8988T (cell line): Measurements from ENCODE around the gene LILRA1.
"Not testable (repeated sequence)": the region's sequence is repeated elsewhere in the genome, so short reads cannot be mapped to it uniquely, and the experiment has no call there.

Experiments
- DNase-seq: peaks from one replicate; pipeline ENCODE4 v3.0.0; 2011

Gene LILRA1

DNA sequence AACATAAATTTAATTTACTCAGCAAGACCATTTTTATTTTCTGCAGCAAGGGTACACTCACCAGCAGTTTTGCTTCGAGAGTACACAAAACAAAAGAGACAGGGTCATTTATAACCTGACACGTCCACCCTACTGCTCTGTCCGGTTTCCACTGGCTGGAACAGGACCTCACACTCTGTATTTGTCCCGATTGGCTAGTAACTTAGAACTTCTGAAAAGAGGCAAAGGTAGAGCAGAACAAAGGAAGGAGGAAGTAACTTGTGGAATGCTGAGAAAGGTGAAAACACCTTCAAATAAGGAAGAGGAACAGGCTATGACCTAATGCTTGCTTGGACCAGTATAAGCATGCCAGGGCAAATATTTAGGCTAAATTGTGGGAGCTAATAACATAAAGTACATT lies 34.5 kb downstream of the LILRA1 start:
- DNase-seq = not testable (repeated sequence)

- not testable (repeated sequence) for DNase-seq
Measured at GRCh38 chr19:54630262-54630661, 36.8 kb downstream of the LILRA1 start, which contains the start of gene LILRB1. Gene LILRB1 (plus strand): TSS chr19:54630484. CDS start chr19:54631074, 590 bp downstream.

- DNase-seq = no peak
Measured at GRCh38 chr19:54630782-54631181, 37.4 kb downstream of the LILRA1 start.

- not testable (repeated sequence) for DNase-seq
Measured at GRCh38 chr19:54631489-54632337, 38.3 kb downstream of the LILRA1 start.

- DNase-seq = not testable (repeated sequence)
Measured at GRCh38 chr19:54632517-54632916, 39.1 kb downstream of the LILRA1 start.

GRCh38 chr19:54633401-54633800 lies 40.0 kb downstream of the LILRA1 start:
- DNase-seq = no peak

- DNase-seq = not testable (repeated sequence)
Measured at GRCh38 chr19:54636081-54636480, 42.6 kb downstream of the LILRA1 start.

DNA sequence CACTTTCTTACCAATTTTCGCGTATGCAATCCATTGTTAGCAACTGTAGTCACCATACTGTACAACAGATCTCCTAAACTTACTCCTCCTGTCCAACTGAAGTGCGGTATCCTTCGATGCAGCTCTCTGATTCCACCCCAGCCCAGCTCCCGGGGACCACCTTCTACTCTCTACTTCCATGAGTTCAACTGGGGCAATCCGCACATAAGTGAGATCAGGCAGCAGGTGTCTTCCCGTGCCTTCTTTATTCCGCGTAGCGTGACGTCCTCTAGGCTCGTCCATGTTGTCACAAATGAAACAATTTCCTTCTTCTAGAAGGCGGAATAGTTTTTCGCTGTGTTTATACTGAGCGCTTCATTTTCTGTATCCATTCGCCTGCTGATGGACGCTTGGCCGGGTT lies 45.3 kb downstream of the LILRA1 start:
- DNase-seq = no peak

GRCh38 chr19:54642953-54643352 lies 49.5 kb downstream of the LILRA1 start:
- DNase-seq = not testable (repeated sequence)

- not testable (repeated sequence) for DNase-seq
Measured at GRCh38 chr19:54643583-54643982, 50.2 kb downstream of the LILRA1 start.

DNA sequence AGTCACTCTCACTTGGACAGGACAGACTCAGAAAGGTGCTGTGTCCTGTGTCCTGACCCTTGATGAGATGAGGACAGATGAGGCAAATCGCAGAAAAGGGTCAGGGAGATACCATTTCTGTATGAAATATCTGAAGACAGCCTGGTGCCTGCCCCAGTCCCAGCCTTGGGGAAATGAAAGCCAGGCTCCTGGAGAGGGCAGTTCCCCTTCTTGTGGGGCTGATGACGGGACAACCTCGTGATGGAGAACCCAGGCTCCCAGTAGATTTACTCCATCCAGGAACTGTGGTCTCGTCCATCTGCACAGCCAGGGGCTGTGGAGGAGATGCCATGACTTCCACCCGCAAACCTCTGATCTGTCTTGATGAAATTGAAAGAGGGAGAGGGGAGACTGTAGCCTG lies 50.6 kb downstream of the LILRA1 start:
- no peak for DNase-seq

DNA sequence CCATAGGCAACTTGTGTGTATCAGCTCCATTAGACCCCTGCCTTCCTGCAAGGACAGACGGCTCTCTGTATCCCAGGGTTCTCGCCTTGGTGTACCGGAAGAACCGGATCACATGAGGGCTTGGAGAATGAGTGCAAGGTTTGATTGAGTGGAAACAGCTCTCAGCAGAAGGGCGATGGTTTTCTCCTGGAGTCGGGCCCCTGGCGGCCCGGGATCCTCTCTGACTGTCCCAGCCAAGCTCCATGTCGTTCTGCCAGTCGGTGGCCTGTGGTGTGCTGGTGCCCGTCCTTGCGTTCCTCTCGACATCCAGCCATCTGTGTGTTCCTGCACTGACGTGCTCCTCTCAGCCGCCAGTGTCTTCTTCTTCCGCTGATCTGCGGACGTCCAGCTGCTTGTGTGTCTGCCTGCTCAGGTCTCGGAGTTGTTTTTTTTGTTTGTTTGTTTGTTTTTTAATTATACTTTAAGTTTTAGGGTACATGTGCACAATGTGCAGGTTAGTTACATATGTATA lies 53.0 kb downstream of the LILRA1 start:
- DNase-seq = no peak

- no peak for DNase-seq
Measured at GRCh38 chr19:54648129-54648528, 54.7 kb downstream of the LILRA1 start.

DNA sequence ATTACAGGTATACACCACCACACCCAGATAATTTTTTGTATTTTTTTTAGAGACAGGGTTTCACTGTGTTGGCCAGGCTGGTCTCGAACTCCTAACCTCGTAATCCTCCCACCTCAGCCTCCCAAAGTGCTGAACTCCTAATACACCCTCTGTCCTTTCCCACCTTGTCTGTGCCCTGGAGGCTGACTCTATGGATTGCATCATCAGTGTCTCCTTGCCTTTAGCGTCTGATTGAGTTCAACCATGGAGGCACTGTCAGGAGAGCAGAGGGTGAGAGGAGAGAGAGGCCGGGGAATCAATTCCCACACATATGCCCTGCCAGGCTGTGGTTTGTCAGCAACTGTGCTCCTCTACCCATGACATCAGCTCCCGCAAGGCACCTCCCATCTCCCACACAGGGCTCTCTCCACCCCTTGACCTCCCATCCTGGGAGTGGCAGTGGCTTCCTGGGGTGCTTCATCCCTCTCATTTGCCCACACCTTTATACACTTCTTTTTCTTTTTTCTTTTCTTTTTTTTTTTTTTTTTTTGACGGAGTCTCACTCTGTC lies 56.8 kb downstream of the LILRA1 start:
- DNase-seq = no peak
